GM18951 (cell line): ENCODE measurements around the gene LTBP2.

Experiments
- POLR2A ChIP-seq: IDR thresholded peaks from 4 replicates; pipeline ENCODE4 v1.6.1; 2011; ENCODE audit warnings: mild to moderate bottlenecking; ENCODE audit not compliant: insufficient read length, insufficient read depth; ENCODE audit errors: extremely low read depth
- in situ Hi-C: fragments of 300-500 bp; cut with MboI; formaldehyde crosslinking; loops from one replicate; pipeline ENCODE4 v1.12.0; 2022; ENCODE audit warnings: low sequenced_read_pairs, mixed read lengths, inconsistent platforms; ENCODE audit not compliant: unreplicated experiment

The LTBP2 gene

GRCh38 chr14:74500417-74501134 lies 111.5 kb downstream of the LTBP2 start:
- no peak for TF ChIP-seq POLR2A
- in situ Hi-C loops = no loop called here

- in situ Hi-C loops = loop anchor here (10.0 kb wide), 1 partner anchor 141 kb away; no protein-coding TSS in a partner anchor
Observed at GRCh38 chr14:74495356-74495755, 116.7 kb downstream of the LTBP2 start.

GRCh38 chr14:74493343-74494261 lies 118.4 kb downstream of the LTBP2 start, which contains the start of gene ISCA2:
ISCA2 (plus strand) TSS chr14:74493765; CDS start chr14:74493775, 10 bp downstream.
- in situ Hi-C loops = loop anchor here (10.0 kb wide), 1 partner anchor 139 kb away; no protein-coding TSS in a partner anchor
- TF ChIP-seq POLR2A = peak; percentile 83

More at GRCh38 chr14:74495356-74495755, 116.7 kb downstream of the LTBP2 start:
- no peak for TF ChIP-seq POLR2A

- in situ Hi-C loops = loop anchor here (10.0 kb wide), 1 partner anchor 138 kb away; no protein-coding TSS in a partner anchor
- no peak for TF ChIP-seq POLR2A
Observed at GRCh38 chr14:74492776-74493342, 119.2 kb downstream of the LTBP2 start, which contains the start of gene NPC2. NPC2 (minus strand) TSS chr14:74493305; CDS start chr14:74493274, 31 bp downstream.

GRCh38 chr14:74491956-74492775 lies 119.9 kb downstream of the LTBP2 start:
- TF ChIP-seq POLR2A = no peak
- in situ Hi-C loops = loop anchor here (10.0 kb wide), 1 partner anchor 137 kb away; no protein-coding TSS in a partner anchor

- no peak for TF ChIP-seq POLR2A
- in situ Hi-C loops = loop anchor here (10.0 kb wide), 1 partner anchor 136 kb away; no protein-coding TSS in a partner anchor
Observed at GRCh38 chr14:74490486-74490885, 121.6 kb downstream of the LTBP2 start.

GRCh38 chr14:74488786-74489397 lies 123.1 kb downstream of the LTBP2 start:
- in situ Hi-C loops = no loop called here
- no peak for TF ChIP-seq POLR2A

- in situ Hi-C loops = no loop called here
Observed at GRCh38 chr14:74486164-74486563, 125.9 kb downstream of the LTBP2 start.

GRCh38 chr14:74483321-74483720 lies 128.7 kb downstream of the LTBP2 start:
- TF ChIP-seq POLR2A = no peak
- in situ Hi-C loops = no loop called here

More at GRCh38 chr14:74486164-74486563, 125.9 kb downstream of the LTBP2 start:
- no peak for TF ChIP-seq POLR2A

GRCh38 chr14:74482571-74482970 lies 129.5 kb downstream of the LTBP2 start:
- no peak for TF ChIP-seq POLR2A
- in situ Hi-C loops = no loop called here

- in situ Hi-C loops = no loop called here
- TF ChIP-seq POLR2A = no peak
Observed at GRCh38 chr14:74480046-74480445, 132.0 kb downstream of the LTBP2 start.
